ENCODE data around the gene SORCS1. TPM values are rescaled to one million over a fixed set of nuclear protein-coding genes. Genes with fewer than 3 reads are reported as not detected.

The SORCS1 gene
- total RNA-seq, 1 donor from 2014 or later, result 1.7 TPM

GRCh38 chr10:107126512-107127065 is 37.9 kb downstream of the SORCS1 start:
- DNase-seq, result no peak
- ATAC-seq (ENCODE audit: poor library complexity), result no peak
- intact Hi-C loops (cut with DNase I), result no loop called here

DNA sequence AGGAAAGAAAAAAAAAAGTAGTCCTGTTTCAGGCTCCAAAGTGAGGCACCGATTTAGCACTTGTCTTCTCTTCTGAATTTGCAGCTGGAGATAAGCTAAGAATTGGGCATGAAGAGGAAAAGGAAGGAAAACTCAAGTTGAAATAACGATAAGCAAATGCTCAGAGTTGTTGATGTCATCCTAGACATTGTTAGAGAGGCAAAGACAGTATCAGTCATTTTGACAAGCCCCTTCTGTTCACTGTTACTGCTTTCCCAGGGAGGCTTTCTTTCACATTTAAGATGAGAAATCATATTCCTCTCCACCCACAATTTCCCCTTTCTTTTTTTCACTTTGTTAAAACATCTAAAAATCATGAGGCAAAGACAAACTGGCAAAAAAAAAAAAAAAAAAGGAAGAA is 41.8 kb downstream of the SORCS1 start:
- no peak for ATAC-seq (ENCODE audit: poor library complexity)
- intact Hi-C loops (cut with DNase I), result no loop called here
- DNase-seq, result no peak

DNA sequence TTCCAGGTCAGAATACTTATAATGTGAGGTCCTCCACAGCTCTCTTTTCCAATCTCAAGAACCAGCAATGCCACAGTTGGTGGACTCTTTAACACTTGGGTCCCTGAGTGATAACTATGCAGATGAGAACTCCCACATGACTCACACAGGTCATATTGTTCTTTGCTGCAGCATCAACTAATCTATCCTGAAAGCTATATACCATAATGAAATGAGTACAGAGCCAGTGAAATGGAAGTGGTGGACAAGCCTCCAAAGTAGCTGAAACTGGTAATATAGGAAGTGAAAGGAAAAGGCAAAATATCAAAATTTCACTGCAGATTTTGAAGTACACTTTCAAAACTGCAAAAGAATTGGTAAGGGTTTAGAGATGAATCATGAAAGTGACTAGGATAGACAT is 45.6 kb downstream of the SORCS1 start:
- ATAC-seq (ENCODE audit: poor library complexity) (no peak), DNase-seq (no peak)
- intact Hi-C loops (cut with DNase I), result no loop called here

- ATAC-seq (ENCODE audit: poor library complexity), result peak; percentile 72
- DNase-seq, result no peak
- intact Hi-C loops (cut with DNase I), result no loop called here
Observed at GRCh38 chr10:107104026-107104652, 60.4 kb downstream of the SORCS1 start.

- ATAC-seq (ENCODE audit: poor library complexity), result peak; percentile 76
- intact Hi-C loops (cut with DNase I), result no loop called here
- no peak for DNase-seq
Observed at GRCh38 chr10:107103174-107104025, 61.1 kb downstream of the SORCS1 start.

DNA sequence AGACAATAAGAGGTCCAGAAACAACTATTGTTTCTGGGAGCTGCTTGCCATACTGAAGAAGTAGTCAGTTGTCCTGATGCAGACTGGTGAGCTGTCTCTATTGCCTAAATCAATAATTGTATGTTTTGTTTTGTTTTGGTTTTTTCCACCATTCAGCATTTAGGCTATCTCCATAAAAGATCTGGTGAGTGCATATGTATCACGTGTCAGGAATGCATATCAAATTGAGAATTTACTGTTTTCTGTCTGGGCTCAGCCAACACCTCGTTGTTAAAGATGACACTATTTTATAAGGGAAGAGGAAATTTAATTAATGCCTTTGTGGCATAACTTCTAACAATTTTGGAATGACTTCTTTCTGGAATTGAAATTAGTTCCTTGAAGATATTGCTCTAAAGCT is 66.2 kb downstream of the SORCS1 start:
- intact Hi-C loops (cut with DNase I), result no loop called here
- no peak for ATAC-seq (ENCODE audit: poor library complexity)
- no peak for DNase-seq

DNA sequence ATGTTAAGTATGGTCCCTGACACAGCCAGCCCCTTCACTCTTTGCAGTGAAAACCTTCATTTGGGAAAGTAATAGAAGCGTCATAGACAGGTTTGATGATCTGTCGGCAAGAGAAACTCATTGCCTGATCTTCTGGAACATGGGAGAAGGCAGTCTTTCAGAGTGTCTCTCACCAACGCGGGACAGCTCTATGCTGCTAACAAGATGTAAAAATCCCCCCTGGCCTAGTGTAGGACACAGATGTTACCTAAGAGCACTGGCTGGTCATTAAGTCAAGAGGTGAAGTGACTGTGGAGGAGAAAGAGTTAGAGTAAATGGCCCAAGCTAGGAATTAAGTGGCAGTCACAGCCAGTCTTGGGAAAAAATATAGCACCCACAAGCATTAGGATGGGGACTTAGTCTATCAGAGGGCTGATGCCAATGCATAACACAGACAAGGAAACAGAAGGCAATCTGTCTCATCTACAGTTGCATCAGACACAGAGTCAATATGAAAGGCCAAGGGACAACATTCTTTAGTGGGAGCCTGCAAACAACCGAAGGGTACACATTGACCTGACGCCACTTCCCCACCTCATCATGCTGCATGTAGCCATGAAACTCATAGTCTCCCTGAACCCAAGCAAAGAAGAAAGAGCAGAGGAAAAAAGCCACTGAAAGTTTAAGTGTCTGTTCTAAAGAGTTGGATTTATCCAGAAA is 69.5 kb downstream of the SORCS1 start:
- ATAC-seq (ENCODE audit: poor library complexity) (no peak), DNase-seq (no peak)
- intact Hi-C loops (cut with DNase I), result no loop called here

DNA sequence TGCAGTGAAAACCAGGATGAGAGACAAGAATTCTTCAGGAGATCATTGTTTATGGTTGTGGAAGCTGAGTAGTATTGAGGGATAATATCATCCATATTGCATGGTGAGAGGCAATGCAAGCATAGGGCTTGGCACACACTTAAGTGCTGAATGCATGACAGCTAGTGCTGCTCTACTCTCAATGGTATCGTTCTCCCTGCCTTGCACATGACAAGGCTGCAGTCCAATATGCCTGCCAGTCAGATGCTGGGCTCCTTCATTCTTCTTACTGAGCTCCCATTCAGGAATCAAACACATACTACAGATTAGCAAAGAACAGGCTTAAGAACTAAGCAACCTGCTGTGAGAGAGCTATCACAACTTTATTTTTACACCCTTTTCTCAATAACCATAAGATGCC is 72.2 kb downstream of the SORCS1 start:
- ATAC-seq (ENCODE audit: poor library complexity), result no peak
- no peak for DNase-seq
- intact Hi-C loops (cut with DNase I), result no loop called here

GRCh38 chr10:107091126-107091525 is 73.4 kb downstream of the SORCS1 start:
- intact Hi-C loops (cut with DNase I), result no loop called here
- no peak for ATAC-seq (ENCODE audit: poor library complexity)
- no peak for DNase-seq

DNA sequence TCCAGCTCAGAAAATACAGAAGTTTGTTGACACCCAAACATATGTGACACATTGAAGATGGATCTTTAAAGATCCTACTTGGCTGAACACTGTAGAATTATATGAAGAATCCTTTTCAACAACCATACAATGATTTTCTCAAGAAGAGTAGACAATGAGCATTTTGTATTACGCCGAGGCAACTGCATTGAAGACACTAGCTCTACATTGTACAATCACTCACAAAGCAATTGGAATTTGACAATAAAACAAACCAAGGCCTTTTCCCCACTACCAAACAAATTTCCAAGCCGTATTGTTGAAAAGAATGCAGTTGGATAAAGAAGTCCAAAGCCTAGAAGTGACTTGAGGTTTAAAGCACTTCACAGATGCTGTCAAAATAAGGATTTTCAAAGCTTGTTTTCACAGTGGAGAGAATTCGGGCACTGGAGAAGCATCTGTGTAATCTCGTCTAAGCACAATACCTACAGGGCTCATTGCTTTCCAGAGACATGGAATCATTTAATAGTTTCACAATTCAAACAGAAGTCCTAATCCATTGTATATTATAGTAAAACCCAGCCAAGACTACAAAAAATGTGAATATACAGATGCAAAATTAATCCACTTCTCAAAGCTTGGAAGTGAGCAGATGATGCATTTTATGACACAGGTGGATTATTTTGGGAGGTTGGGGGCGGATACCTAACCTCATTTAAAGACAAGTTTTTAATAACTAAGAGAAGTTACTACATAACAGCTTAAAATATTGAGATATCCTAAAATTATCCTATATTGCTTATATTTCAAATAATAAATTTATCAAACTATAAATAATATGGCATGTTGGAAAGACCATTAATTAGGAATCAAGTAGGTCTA is 78.6 kb downstream of the SORCS1 start:
- intact Hi-C loops (cut with DNase I), result no loop called here
- no peak for ATAC-seq (ENCODE audit: poor library complexity)
- no peak for DNase-seq

DNA sequence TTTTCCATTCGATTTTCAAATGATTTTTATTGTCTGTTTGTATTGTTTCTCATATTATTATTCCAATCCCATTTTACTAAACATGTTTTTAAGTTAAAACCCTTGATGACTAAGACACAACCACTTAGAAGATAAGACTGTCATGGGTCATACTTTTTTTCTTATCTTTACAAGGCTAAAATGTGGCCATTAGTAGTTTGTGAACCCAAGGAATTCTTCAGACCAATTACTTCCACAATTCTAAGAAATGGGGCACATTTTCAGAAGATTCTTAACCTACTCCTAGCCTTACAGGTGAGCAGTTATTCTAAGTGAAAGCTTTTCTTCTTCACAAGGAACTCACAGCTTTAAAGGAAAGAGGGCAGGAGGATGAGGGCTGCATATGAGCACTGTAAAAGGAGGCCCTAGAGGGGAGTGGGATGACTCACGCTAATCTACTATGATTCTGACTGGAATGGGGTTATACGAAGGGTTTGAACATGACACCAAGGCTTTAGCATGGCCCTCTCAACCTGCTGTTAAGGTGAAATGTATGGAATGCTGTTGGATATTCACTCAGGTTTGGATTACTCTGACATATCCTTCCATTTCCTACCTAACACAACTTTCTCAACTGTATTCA is 81.0 kb downstream of the SORCS1 start:
- intact Hi-C loops (cut with DNase I), result no loop called here
- no peak for ATAC-seq (ENCODE audit: poor library complexity)
- DNase-seq, result no peak

- intact Hi-C loops (cut with DNase I), result no loop called here
- DNase-seq, result no peak
- no peak for ATAC-seq (ENCODE audit: poor library complexity)
Observed at GRCh38 chr10:107081644-107082043, 82.9 kb downstream of the SORCS1 start.

DNA sequence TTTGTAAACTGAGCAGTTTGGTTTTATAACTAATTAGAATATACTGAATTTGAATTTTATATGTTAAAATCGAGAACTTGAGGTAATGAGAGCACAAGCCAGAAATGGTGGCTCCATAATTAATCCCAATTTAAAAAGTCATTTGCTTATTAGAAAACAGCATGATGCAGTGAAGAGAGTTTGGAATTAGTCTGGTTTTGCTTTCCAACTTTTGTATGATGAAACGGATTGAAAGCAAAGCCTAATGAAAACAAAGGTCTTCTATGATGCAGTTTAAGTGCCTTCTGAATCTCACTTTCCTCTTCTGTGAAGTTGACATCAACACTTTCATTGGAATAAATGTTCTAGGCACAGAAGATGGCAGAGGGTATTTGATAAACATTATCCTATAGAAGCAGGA is 89.4 kb downstream of the SORCS1 start:
- ATAC-seq (ENCODE audit: poor library complexity) (no peak), DNase-seq (no peak)
- intact Hi-C loops (cut with DNase I), result no loop called here

DNA sequence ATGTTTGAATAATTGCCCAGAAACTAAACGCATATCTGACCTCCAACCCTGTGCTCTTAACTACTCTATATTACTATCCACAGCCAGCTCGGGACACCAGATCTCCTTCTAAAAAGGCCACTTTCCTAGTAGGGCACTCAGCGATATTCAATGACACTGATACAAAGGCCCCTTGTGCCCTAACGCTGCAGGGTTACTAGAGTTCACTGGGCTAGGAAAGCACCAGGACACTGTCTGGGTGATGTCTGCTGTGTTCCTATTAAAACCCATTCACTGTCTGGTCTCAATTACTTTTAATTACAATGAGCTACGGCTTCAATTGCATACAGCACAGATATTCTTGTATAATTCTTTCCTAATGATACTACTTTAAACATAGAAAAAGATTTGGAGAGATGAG is 91.7 kb downstream of the SORCS1 start:
- DNase-seq, result no peak

DNA sequence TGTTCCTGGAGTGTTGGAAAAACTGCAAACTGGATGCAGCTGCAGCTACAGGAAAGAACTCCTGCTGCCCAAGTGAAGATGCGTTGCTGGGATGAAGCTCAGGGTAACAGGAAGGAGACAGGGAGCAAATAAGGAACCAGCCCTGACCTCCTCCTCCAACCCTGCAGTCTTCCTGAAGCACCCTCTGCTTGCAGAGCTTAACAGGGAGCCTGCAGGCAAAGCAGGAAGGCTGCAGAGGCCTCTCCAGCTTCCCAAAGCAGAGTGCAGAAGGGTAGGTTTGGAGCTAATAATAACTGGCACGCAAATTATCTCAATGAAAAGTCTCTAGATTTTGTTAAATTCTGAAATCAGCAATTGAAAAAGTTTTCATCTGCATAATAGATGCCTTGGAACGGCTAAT is 92.5 kb downstream of the SORCS1 start:
- ATAC-seq (ENCODE audit: poor library complexity) (no peak), DNase-seq (no peak)
- intact Hi-C loops (cut with DNase I), result no loop called here

More for the DNA sequence above, 91.7 kb downstream of the SORCS1 start:
- intact Hi-C loops (cut with DNase I), result no loop called here
- ATAC-seq (ENCODE audit: poor library complexity), result no peak

DNA sequence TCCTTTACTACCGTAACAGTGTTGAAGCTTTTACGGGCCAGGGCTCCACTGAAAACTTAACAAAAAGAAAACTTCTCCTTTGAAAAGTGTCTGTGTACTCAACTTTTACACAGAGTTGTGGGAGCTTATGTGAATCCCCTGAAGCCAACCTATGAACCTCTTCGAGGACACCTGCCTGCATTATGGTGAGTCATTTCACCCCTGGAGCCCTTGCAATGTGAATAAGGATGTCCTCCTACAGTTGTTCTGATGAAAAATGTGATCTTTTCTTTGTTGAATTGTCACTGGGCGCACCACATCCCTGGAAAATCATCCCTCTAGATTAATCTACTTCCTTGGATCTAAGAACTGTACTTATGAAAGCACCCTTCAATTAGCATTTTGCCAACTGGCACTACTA is 93.2 kb downstream of the SORCS1 start:
- intact Hi-C loops (cut with DNase I), result no loop called here
- ATAC-seq (ENCODE audit: poor library complexity), result no peak
- DNase-seq, result no peak

GRCh38 chr10:107067843-107068242 is 96.7 kb downstream of the SORCS1 start:
- DNase-seq (no peak), ATAC-seq (ENCODE audit: poor library complexity) (no peak)
- intact Hi-C loops (cut with DNase I), result no loop called here

- intact Hi-C loops (cut with DNase I), result no loop called here
- no peak for ATAC-seq (ENCODE audit: poor library complexity)
- DNase-seq, result no peak
Observed at GRCh38 chr10:107064075-107064474, 100.4 kb downstream of the SORCS1 start.

Measured in Right ventricle myocardium superior (tissue), 1 donor.